ENCODE data around the gene VTI1A. TPM values are rescaled to one million over a fixed set of nuclear protein-coding genes. Genes with fewer than 3 reads are reported as not detected.

Gene VTI1A
- total and polyA plus RNA-seq, 2 of the 4 experiments (the other 2 are of a cell fraction), result 9.7 to 24.9 TPM

GRCh38 chr10:112624546-112625048, 177.6 kb downstream of the VTI1A start:
- ChIA-PET CTCF (no interaction called here), POLR2A (ENCODE audit: unreplicated experiment) (no interaction called here)
- H3K4me2 ChIP-seq (ENCODE audit: low read depth, low read length), result no peak overlapping the region
- no peak overlapping the region for H3K23ac ChIP-seq (ENCODE audit: low read depth, low read length)
- no peaks in the 10 kb centered on the region for H3K36me3 ChIP-seq (ENCODE audit: control insufficient read depth, insufficient read depth, low read length)
- no peak for ATAC-seq (ENCODE audit: low read depth)
- intact Hi-C loops (cut with micrococcal nuclease) (no loop called here), in situ Hi-C loops (cut with MboI; ENCODE audit: low sequenced_read_pairs) (no loop called here), dilution Hi-C loops (cut with HindIII; ENCODE audit: low sequenced_read_pairs, unreplicated experiment) (no loop called here)
- no peaks in the 10 kb centered on the region for H3K4me1 ChIP-seq (ENCODE audit: control insufficient read depth, insufficient read depth, low read length)
- DNase-seq, result no peak
- H2AK5ac ChIP-seq (ENCODE audit: low read depth, low read length), result no peak overlapping the region
- H3K27me3 ChIP-seq (ENCODE audit: control insufficient read depth, insufficient read depth, low read length), result no peaks in the 10 kb centered on the region
- H3K9me1 ChIP-seq (ENCODE audit: insufficient read depth, low read length), result no peaks in the 10 kb centered on the region; the same call in 1 of the 2 replicates
- no peak overlapping the region for H3K9ac ChIP-seq (ENCODE audit: low read depth, low read length)
- no peak overlapping the region for H3K27ac ChIP-seq (ENCODE audit: insufficient read depth, low read length)
- H3K9me3 ChIP-seq (ENCODE audit: control insufficient read depth, insufficient read depth, low read length), result no peaks in the 10 kb centered on the region
- no peak overlapping the region for H4K91ac ChIP-seq (ENCODE audit: insufficient read depth, low read depth, low read length)
- H2BK20ac ChIP-seq (ENCODE audit: low read depth, low read length), result no peak overlapping the region
- no peak overlapping the region for H3K4me3 ChIP-seq (ENCODE audit: insufficient read depth, low read depth, low read length)
- no peak overlapping the region for H2BK5ac ChIP-seq (ENCODE audit: low read depth, low read length, poor library complexity, severe bottlenecking)
- no peak overlapping the region for H2AK9ac ChIP-seq (replicated peaks; ENCODE audit: low read depth, low read length, poor library complexity)
- no peak overlapping the region for H3K14ac ChIP-seq (replicated peaks; ENCODE audit: low read depth, low read length)
- no CpG with 5 or more reads among the region's 7 CpGs for WGBS, 2 experiments (ENCODE audit: extremely low coverage in 2 of 2, insufficient read length in 1 of 2)
- H3K18ac ChIP-seq (ENCODE audit: low read depth, low read length), result no peak overlapping the region
- no peak overlapping the region for H4K8ac ChIP-seq (ENCODE audit: low read depth in 2 of 2, low read length in 2 of 2)
- no peak overlapping the region for H3K4ac ChIP-seq (ENCODE audit: low read depth, low read length)
- TF ChIP-seq FOS (IDR thresholded peaks at IDR 0.05; ENCODE audit: low read depth, low read length) (no peak), MAFK (IDR thresholded peaks at IDR 0.05; ENCODE audit: low read depth, low read length) (no peak), CTCF (conservative IDR thresholded peaks at IDR 0.05; ENCODE audit: low read depth, low read length) (no peak), POLR2A (IDR thresholded peaks at IDR 0.05; ENCODE audit: low read depth, low read length) (no peak), ELK1 (IDR thresholded peaks at IDR 0.05; ENCODE audit: borderline replicate concordance, low read depth, low read length) (no peak)
- H3K56ac ChIP-seq (ENCODE audit: extremely low read depth, insufficient read depth, low read length), result no peak overlapping the region
- no peak overlapping the region for H2BK15ac ChIP-seq (ENCODE audit: low read depth, low read length)
- BruUV-seq (replicated peaks), result no TSS peak
- no peaks in the 10 kb centered on the region; a peak in 1 of 4 replicates for H3K79me1 ChIP-seq (ENCODE audit: low read depth in 1 of 2, low read length in 2 of 2)
- H2AFZ ChIP-seq (replicated peaks; ENCODE audit: low read length, poor library complexity), result no peak overlapping the region
- H4K5ac ChIP-seq (ENCODE audit: low read depth, low read length), result no peak overlapping the region
- no peak overlapping the region for H2BK120ac ChIP-seq (ENCODE audit: low read depth, low read length)
- H4K20me1 ChIP-seq (ENCODE audit: insufficient read depth, low read length), result no peaks in the 10 kb centered on the region

All from IMR-90 (cell line).